HG03103 (cell line): Measurements from ENCODE around the gene CNOT6.
A peak's percentile ranks its signal among the peaks of the same experiment; 100 is the strongest.
"Not testable (repeated sequence)": the region's sequence is repeated elsewhere in the genome, so short reads cannot be mapped to it uniquely, and the experiment has no call there.

Source experiments
- ATAC-seq: cut with Tn5 transposase; IDR thresholded peaks from one replicate; pipeline ENCODE4 v1.9.1; 2021; ENCODE audit warnings: low read depth; ENCODE audit not compliant: unreplicated experiment

CNOT6 gene

DNA sequence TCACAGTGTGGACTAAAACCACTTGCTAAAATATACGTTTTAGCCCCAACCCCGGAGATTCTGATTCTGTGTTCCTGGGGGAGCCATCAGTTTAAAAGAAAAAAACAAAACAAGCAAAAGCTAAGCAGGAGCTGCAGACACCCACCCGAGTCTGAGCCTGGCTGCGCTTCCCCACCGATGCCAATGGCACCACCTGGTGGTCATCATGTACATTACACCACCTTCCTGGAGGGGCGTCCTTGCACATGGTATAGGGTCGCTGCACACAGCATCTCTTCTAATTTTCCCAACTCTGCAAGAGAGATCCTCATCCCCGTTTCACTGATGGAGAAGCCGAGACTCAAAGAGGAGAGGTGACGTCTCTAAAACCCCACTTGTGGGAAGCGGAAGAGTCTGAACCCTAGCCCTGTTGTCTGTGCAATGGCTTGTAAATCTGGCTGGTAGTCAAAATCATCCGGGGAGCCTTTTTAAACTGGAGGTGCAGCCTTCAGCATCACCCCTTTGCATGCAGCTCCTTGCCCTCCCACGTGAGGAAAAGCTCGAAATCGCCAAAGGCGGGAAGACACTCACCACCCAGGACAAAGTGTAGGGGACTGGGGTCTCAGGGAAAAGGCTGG is 23.1 kb upstream of the CNOT6 start:
- peak; percentile 58 for ATAC-seq

DNA sequence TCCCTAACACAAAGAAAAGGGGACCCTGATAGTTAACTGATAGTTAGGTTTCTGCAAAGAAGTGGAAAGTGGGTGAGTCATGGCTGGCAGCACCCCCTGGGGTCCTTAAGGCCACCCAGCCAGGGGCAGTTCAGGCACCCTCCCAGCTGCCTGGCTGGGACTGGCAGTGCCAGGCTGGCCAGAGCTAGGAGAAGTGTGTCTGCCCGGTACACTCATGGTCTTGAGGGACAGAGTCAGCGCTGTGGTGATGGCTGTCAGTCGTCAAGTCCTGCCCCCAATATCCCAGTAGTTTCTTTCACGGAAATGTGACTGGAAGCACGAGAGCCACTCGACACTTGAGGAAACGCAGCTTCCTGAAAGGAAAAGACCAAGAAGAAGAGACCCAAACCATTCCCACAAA is 22.3 kb upstream of the CNOT6 start:
- no peak for ATAC-seq

DNA sequence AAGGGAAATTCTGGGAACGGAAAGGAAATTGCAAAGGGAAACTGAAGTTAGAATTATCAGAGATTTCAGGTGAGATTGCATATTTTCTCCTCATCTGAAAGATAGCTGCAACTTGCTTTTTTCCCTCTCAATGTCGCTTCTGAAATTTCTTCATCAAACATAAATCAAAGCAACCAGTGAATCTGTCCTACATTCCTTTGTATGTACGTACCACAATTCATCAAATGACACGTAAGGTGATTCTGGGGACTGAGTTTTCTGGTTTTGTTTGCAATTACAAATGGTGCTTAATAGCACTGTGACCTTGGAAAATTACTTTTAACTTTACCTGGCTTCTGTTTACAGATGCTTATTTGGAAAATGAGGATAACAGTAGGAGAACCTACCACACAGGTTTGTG is 21.9 kb upstream of the CNOT6 start:
- ATAC-seq, result no peak

DNA sequence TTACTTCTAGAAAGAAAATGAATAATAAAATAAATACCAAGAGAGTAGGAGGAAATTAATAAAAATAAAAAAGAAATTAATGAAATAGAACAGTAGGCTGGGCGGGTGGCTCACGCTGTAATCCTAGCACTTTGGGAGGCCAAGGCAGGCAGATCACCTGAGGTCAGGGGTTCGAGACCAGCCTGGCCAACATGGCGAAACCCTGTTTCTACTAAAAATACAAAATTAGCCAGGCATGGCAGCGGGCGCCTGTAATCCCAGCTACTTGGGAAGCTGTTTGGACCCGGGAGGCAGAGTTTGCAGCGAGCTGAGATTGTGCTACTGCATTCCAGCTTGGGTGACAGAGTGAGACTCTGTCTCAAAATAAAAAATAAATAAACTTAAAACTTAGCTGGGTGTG is 20.8 kb upstream of the CNOT6 start:
- ATAC-seq, result not testable (repeated sequence)

DNA sequence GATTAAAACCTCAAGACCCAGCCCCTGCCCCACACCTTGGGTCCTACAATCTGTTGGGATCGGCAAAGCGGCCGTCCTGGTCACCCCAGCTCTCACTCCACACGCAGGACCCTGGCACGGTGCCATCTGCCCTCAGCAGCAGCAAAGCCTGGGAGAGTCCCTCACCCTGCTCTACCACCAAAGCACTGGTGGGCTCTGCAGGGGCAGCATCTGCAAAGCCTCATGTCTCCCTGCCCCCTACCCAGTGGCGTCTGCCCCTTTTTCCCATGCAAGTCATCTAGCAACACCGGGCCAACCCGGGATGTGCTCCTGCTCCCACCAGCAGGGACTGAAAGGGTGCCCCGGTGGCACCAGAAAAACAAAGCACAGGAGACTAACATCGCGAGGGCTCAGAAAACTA is 19.6 kb upstream of the CNOT6 start:
- no peak for ATAC-seq

DNA sequence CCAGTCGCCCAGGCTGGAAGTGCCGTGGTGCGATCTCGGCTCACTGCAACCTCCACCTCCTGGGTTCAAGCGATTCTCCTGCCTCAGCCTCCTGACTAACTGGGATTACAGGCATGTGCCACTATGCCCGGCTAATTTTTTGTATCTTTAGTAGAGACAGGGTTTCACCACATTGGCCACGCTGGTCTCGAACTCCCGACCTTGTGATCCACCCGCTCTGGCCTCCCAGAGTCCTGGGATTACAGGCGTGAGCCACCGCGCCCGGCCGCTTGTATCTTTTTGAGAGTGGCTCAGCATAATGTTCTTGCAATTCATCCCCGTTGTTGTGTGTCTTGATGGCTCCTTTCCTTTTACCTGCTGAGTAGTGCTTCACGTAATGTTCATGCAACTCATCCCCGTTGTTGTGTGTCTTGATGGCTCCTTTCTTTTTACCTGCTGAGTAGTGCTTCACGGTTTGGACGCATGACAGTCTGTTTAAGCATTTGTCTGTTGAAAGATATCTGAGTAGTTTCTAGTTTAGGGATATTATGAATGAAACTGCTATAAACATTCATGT is 18.1 kb upstream of the CNOT6 start:
- ATAC-seq, result not testable (repeated sequence)

DNA sequence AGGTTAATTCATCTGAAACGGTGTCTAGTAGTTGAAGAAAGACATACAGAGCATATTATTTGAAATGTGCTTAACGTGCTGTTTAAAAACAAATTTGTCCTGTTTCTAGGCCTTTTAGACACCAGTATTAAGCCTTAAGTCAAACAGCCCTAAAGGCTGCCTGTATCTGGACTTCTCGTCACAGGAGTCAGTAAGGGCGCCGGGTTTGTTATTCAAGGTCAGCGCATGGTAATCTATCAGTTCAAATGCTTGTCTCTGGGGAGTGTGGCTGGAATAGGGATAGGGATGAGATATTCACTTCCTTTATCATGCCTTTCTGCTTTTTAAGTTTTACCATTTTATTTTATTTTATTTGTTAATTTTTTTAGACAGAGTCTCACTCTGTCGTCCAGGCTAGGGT is 9.4 kb upstream of the CNOT6 start:
- ATAC-seq, result no peak

DNA sequence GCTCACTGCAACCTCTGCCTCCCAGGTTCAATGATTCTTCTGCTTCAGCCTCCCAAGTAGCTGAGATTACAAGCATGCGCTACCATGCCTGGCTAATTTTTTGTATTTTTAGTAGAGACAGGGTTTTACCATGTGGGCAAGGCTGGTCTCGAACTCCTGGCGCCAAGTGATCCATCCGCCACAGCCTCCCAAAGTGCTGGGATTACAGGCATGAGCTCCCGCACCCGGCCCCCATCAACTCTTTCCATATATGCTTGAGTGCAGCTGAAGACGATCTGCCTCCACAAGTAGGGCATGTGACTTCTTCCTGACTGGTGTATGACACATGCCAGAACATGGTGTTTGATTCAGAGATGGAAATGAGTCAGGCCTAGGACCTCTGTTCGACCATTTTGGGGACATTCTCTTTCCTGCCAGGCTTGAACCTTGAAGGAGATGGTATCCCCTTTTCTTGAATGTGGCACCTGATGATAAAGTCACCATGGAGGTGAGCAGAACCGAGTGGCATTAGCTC is 7.5 kb upstream of the CNOT6 start:
- ATAC-seq, result no peak

DNA sequence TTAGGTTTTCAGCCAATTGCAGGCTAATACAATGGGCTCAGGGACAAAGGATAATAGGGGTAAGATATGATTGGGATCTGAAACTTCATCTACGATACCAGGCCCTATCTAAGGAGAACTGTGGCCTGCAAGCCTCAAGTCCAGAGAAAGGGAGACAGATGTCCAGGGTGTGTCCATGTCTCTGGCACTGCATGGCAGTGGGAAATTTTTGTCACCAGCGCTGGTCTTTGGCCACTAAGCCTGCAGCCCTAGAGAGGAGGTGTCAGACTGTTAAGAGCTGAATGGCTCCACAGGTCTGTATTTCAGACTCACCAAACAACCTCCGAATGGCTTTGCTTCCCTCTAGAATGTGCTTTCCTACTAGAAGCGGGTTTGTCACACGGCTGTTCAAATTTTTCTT is 6.6 kb upstream of the CNOT6 start:
- ATAC-seq, result no peak

DNA sequence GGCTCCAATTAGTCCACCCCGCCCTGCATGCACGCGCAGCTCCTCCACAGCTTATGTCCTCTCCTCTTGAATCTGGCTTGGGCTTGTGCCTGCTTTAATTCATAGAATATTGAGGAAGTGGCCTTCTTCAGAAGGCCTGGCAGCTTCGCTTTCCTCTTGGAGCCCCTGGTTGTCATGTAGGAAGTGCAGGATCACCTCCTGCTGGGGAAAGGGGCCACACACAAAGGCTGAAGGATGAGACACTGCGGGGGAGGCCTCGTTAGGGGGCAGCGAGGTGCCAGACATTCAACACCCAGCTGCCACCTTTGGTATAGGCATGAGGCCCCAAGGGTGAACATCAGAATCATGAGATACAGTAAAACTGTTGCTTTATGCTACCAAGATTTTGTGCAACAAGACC is 2.7 kb upstream of the CNOT6 start:
- no peak for ATAC-seq

DNA sequence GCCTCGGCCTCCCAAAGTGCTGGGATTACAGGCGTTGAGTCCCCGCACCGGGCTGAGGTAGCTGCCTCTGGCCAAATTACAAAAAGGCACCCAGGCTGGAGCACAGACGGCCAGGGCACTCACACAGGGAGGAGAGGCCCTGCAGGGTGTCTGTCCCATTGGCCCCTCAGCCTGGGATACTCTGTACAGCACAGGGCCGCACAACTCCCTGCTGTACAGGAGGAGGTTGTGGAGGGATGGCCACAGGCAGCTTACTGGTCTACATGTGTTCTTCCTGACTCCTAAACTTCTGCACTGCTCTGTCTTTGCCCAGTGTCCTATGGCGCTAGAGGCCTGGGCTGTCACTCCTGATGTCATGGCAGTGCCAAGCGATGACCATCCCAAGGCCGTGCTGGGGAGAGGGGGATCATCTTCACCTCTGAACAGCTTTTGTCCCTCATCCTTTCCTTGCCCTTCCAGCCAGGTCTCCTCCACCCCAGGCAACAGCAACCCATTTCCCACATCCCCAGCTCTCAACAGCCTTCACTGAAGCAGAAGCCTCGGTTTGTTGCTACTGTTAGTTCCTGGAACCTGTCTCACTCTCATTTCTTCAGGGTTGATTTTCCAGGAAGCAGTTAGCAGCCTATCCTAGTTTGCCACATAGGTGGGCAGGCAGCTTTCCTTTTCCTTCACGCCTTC is 1.8 kb upstream of the CNOT6 start:
- ATAC-seq, result no peak

DNA sequence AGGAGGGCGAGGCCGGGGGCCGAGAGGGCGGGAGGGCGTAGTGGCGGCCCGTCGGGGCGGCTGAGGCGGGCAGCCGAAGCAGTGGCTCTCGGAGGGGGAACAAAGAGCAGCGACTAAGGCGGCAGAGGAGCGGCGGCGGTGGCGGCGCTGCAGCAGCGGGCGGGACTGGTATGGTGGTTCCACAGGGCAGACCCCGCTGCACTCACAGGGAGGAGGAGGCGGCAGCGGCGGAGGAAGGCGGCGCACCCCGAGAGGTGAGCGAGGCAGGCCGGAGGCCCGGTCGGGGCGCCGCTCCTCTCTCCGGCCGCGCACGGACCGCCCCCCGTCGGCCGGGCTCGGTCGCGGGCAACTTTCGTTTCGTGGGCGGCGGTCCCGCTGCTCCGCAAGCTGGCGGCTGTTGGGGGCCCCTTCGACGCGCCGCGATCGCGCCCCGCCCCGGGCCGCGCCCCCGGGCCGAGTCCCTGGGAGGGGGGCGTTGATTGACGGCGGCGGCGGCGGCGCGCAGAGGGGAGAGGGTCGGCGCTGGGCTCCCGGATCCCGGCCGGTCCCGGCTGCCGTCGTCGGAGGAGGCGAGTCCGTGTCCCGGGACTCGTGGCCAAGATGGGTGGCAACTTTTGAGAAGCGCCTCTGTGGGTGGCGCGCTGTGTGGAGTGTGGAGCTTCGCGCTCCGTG is 467 bp downstream of the CNOT6 start:
- ATAC-seq, result peak; percentile 31

DNA sequence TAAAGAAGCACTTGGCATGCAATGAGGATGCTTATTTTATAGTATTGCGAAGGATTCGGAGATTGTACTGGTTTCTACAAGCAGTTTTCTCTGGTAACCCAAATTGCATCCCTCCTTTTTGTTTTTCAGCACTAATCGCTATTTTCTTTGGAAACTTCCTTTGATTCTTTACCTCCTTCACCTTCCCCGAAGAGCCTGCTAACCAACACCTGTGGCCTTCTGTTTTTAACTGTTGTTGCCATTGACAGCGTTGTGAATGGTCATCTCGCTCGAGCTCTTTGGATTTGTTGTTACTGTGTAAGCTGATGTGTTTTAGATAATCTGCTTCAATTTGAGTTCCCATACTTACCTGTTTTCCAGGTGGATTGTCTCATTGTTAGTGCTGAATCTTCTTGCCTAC is 1.1 kb downstream of the CNOT6 start:
- ATAC-seq, result no peak

DNA sequence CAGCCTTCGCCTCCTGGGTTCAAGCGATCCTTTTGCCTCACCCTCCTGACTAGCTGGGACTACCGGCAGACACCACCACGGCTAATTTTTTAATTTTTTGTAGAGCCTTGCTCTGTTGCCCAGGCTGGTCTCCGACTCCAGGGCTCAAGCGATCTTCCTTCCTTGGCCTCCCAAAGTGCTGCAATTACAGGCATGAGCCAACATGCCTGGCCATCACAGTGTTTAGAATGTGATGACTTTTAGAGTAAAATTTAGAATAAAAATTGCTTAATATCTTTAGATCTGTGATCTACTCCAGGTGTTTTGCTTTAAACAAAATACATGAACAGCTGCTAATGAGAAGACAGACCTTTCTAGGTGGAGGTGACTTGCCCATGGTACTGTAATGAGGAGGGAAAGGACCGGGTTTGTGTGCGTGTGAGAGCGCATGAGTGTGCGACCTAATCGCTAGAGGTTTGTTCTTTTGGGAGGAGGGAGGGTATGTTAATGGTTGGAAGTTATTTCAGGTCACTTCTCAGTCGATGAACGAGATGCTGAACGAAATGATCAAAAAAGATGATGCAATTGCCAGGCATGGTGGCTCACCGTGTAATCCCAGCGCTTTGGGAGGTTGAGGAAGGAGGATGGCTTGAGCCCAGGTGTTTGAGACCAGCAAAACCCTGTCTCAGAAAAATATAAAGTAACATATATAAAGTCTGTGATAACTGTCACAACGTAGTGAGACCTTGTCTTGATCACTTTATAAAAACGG is 2.0 kb downstream of the CNOT6 start:
- no peak for ATAC-seq

DNA sequence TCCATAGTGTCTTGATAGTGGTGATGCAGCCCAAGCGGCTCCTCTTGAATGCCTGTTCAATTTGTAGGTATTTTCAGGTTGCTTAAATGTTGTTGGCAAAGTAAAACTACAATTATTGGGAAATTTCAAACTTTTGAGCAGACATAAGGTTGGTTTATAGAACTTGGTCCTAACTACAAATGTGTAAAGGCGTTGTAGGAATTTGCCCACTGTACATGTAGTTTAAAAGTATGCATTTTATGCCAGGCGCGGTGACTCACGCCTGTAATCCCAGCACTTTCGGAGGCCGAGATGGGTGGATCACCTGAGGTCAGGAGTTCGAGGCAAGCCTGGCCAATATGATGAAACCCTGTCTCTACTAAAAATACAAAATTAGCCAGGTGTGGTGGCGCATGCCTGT is 2.6 kb downstream of the CNOT6 start:
- not testable (repeated sequence) for ATAC-seq

DNA sequence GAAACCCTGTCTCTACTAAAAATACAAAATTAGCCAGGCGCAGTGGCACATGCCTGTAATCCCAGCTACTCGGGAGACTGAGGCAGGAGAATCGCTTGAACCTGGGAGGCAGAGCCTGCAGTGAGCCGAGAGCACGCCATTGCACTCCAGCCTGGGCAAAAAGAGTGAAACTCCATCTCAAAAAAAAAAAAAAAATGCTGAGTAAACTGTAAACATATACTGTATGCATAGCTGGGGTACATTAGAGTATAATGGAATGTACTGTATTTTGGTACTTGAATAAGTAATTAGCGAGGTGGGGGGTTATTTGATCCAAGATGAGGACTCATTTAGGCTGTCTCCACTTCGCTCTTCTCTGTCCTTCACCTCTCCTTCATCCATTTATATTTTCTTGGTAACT is 3.7 kb downstream of the CNOT6 start:
- ATAC-seq, result not testable (repeated sequence)

DNA sequence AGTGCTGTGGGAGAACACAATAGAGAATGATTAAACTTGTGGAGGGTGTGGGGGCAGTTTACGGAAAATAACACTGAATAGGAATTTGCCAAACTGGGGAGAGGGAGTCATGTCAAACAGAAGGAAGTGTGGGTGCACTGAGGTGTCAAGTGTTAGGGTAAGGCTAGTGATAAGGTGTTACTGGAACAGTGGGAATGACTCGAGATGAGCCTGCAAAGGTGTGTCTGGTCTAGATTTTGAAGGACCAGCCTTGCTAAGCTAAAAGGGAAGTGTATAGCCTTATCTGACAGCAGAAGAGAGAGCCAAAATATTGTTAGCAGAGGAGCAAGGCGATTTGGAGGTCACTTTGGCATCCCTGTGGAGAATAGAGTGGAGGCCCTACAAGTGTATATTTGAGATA is 4.2 kb downstream of the CNOT6 start:
- no peak for ATAC-seq

DNA sequence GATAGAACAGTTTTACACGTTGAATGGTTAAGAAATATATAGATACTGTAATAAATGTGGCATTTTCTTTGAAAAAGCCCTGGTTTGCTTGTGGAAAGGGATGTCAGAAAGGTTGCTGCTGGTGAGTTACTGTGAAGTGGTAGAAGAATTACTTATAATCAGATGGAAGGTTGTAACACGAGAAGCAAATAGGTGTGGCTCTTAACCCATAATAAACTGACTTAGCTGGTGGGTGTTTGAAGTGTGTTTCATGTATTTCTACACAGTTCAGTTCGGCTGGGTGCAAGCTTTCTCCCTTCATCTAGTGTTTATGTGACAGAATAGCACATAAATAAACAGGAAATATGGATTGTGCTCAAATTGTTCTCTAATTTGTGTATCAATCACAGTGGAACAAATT is 5.5 kb downstream of the CNOT6 start:
- no peak for ATAC-seq

DNA sequence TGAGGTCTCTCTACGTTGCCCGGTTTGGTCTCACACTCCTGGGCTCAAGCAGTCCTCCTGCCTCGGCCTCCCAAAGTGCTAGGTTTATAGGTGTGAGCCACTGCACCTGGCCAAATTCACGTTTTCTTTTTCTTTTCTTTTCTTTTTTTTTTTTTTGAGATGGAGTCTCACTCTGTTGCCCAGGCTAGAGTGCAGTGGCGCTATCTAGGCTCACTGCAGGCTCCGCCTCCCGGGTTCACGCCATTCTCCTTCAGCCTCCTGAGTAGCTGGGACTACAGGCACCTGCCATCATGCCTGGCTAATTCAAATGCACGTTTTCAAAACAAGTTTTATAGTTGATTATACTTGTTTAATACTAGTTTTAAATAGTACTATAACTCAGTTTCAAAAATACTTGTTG is 6.1 kb downstream of the CNOT6 start:
- ATAC-seq, result not testable (repeated sequence)

DNA sequence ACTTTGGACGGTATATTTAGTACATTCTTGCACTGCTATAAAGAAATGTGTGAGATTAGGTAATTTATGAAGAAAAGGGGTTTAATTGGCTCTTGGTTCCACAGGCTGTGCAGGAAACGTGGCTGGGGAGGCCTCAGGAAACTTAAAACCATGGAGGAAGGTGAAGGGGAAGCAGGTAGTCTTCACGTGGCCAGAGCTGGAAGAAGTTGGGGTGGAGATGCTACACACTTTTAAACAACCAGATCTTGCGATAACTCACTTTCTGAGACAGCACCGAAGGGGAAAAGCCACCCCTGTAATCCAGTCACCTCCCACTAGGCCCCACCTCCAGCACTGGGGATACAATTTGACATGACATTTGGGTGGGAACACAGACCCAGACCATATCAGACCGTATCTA is 13.5 kb downstream of the CNOT6 start:
- ATAC-seq, result no peak

DNA sequence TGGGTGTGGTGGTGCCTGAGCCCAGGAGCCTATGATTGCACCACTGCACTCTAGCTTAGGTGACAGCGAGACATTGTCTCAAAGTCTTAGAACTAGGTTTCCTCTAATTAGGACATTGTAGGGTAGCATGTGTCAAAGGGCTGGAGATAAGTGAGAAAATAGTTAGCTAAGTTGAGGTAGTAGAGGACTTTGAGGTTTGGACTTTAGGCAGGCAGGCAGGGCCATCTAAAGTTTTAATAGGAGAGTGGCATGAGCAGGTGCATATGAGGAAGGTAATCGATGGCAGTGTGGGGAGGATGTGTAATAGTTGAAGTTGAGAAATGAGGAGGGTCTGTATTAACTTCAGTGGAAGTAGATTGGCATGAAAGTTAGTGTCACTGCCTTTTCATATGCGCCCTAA is 21.1 kb downstream of the CNOT6 start:
- no peak for ATAC-seq
